Activated CD4-positive, alpha-beta T cell treated with anti-CD3 and anti-CD28 coated beads, Interleukin-2, amount 10 ng/mL, durations not matched to agents 24 days and 14 days (primary cell): ENCODE measurements around the gene HECTD2. TPM values are rescaled to one million over a fixed set of nuclear protein-coding genes. Genes with fewer than 3 reads are reported as not detected.
"Not testable (repeated sequence)": the region's sequence is repeated elsewhere in the genome, so short reads cannot be mapped to it uniquely, and the experiment has no call there.

Experiments
- DNase-seq: peaks from one replicate; pipeline ENCODE4 v3.0.0; 2022
- H3K27ac Mint-ChIP-seq: one replicate; pipeline ENCODE4 v1.8.0; 2022; ENCODE audit warnings: mild to moderate bottlenecking, mixed read lengths
- H3K27me3 Mint-ChIP-seq: one replicate; pipeline ENCODE4 v1.8.0; 2022; ENCODE audit warnings: mixed read lengths
- H3K36me3 Mint-ChIP-seq: one replicate; pipeline ENCODE4 v1.8.0; 2022; ENCODE audit warnings: low read depth, mild to moderate bottlenecking, mixed read lengths
- H3K4me1 Mint-ChIP-seq: one replicate; pipeline ENCODE4 v1.8.0; 2021; ENCODE audit warnings: mixed read lengths
- H3K4me3 Mint-ChIP-seq: one replicate; pipeline ENCODE4 v1.8.0; 2022; ENCODE audit warnings: mild to moderate bottlenecking, moderate library complexity, mixed read lengths
- H3K9me3 Mint-ChIP-seq: one replicate; pipeline ENCODE4 v1.8.0; 2021; ENCODE audit warnings: mixed read lengths
- intact Hi-C: fragments of 100-400 bp; cut with micrococcal nuclease; formaldehyde crosslinking; loops from one replicate; pipeline ENCODE4 v1.15.1; 2023
- total RNA-seq: library from RNA; stranded (reverse); gene quantifications from 2 replicates; pipeline ENCODE4 v1.2.3, GENCODE V29; 2022

The HECTD2 gene
- total RNA-seq, 1 donor from 2014 or later: 5.5 TPM

GRCh38 chr10:91389636-91390512 lies 20.3 kb upstream of the HECTD2 start:
- H3K9me3 Mint-ChIP-seq: no peaks in the 10 kb centered on the region
- DNase-seq: peak; percentile 78

DNA sequence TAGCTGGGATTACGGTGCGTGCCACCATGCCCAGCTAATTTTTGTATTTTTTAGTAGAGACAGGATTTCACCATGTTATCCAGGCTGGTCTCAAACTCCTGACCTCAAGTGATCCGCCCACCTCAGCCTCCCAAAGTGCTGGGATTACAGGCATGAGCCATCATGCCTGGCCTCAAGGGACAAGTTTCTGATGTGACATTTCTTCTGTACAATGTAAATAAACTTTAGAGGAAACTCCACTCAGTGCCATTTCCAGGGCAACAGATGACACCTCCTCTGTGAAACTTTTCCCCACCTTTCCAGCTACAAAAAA lies 19.7 kb upstream of the HECTD2 start:
- H3K9me3 Mint-ChIP-seq, H3K4me3 Mint-ChIP-seq, H3K27ac Mint-ChIP-seq, H3K4me1 Mint-ChIP-seq, H3K36me3 Mint-ChIP-seq, DNase-seq, intact Hi-C loops: not testable (repeated sequence)
- H3K27me3 Mint-ChIP-seq: peaks cover 18% of the 10 kb centered on the region

More at GRCh38 chr10:91389636-91390512, 20.3 kb upstream of the HECTD2 start:
- H3K4me1 Mint-ChIP-seq: peaks cover 6% of the 10 kb centered on the region
- no peak overlapping the region for H3K4me3 Mint-ChIP-seq
- no peaks in the 10 kb centered on the region for H3K36me3 Mint-ChIP-seq
- peaks cover 20% of the 10 kb centered on the region for H3K27me3 Mint-ChIP-seq
- intact Hi-C loops: loop anchor here (1.0 to 5.0 kb wide), 5 partner anchors 93 to 523 kb away; no protein-coding TSS in a partner anchor
- peak overlapping the region; percentile 18 for H3K27ac Mint-ChIP-seq

GRCh38 chr10:91391920-91392319 lies 18.2 kb upstream of the HECTD2 start:
- Mint-ChIP-seq H3K27me3 (peaks cover 17% of the 10 kb centered on the region), H3K36me3 (no peaks in the 10 kb centered on the region), H3K4me1 (peaks cover 6% of the 10 kb centered on the region), H3K4me3 (no peak overlapping the region), H3K9me3 (no peaks in the 10 kb centered on the region), H3K27ac (no peak overlapping the region)
- intact Hi-C loops: no loop called here
- DNase-seq: no peak

- H3K9me3 Mint-ChIP-seq: peaks cover 4% of the 10 kb centered on the region
Measured at GRCh38 chr10:91406322-91406721, 3.8 kb upstream of the HECTD2 start.

DNA sequence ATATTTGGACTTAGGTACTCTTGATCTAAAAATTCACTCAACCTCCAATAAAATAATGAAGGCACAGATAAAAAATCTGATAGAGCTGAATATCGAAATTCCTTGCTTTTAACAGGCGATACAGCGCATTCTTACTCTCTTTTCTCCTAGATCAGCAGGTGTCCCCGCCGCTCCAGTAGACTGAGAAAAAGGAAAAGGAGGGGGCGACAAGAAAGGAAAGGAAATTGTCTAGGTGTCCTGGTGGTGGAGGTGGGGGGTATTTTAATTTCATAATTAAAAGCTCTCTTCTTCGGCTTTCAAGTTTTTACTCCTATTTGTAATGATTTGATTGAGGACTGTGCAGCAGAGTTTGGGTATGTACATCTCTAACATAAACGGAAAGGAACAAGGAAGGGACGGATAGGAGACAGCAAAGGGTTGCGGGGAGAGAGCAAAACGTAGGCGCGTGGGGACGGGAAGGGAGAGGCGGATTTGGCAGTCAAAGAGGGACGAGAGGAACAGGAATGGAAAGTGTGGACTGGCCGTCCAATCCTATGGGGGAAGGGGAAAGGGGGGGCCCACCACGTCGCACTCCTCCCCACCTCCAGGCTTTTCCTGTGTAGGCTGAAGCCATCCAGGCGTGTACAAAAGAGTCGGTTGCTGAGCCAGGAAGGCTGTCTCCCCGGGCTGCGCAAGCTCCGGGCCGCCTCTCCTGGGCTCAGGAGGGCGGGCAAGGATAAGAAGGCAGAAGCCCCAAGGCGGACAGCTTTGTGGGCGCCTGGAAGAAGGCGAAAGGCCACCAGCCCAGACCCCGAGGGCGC lies 875 bp upstream of the HECTD2 start:
- Mint-ChIP-seq H3K4me3 (peak overlapping the region; percentile 93), H3K4me1 (peaks cover 17% of the 10 kb centered on the region), H3K27ac (peak overlapping the region; percentile 96), H3K9me3 (peaks cover 4% of the 10 kb centered on the region), H3K27me3 (peaks cover 30% of the 10 kb centered on the region), H3K36me3 (peaks cover 2% of the 10 kb centered on the region)
- DNase-seq: no peak
- intact Hi-C loops: loop anchor here (5.0 kb wide), 1 partner anchor 223 kb away; the partner anchor contains the start of gene PPP1R3C

More at GRCh38 chr10:91406322-91406721, 3.8 kb upstream of the HECTD2 start:
- intact Hi-C loops: loop anchor here (5.0 kb wide), 1 partner anchor 226 kb away; the partner anchor contains the start of gene PPP1R3C
- Mint-ChIP-seq H3K27me3 (peaks cover 40% of the 10 kb centered on the region), H3K36me3 (peaks cover 2% of the 10 kb centered on the region), H3K27ac (no peak overlapping the region), H3K4me3 (no peak overlapping the region), H3K4me1 (peaks cover 12% of the 10 kb centered on the region)
- DNase-seq: no peak

DNA sequence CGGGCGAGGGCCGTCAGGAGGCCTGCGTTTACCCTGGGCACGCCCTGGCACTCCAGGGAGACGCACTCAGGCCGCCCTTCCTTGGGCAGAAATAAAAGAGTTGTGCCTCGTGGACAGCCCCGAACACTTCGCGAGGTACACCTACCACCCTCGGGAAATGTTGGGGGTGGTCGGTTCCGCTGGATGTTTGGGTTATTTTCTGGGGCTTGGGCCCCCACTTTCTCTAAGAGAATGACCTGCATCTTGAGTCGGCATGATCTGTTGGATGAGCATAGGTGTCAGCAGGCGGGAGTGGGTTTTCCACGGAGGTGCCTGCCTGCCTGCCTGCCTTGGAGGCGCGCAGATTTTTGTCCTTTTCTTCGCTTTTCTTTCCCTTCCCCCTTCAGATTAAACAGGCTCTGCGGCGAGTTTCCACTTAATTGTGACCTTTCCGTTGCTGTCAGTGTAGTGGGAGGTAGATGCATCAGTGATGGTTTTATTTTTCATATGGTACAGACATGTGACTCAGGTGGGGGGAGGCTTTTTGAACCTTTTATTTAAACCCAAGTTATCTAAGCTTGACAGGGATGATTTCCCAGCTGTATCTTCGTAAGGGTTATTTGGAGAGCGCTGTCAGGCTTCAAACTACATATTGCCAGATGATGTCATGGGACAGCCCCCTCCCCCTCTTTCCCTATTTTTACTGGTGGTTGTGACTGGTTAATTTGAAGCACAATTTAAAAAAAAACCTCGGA lies 661 bp downstream of the HECTD2 start:
- H3K4me3 Mint-ChIP-seq: peak overlapping the region; percentile 87
- no peak for DNase-seq

DNA sequence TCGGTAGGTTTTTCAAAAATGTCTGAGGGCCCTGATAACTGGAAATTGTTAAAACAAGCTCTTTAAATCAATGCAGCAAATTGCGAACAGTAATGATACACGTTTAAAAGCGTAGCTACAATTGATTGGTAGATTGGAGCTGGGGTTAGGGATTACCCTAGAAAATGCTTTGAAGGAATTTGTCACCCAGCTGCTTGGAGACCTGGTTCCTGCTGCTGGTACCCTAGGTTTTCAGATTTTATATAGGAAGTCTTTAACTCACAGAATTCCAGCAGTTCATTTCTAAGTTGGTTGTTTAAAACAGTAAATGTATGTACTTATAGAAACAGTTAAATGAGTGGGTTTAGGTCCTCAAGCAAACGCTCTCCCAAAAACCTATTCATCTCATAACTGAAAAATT lies 1.5 kb downstream of the HECTD2 start:
- Mint-ChIP-seq H3K4me1 (peaks cover 23% of the 10 kb centered on the region), H3K9me3 (no peaks in the 10 kb centered on the region)
- DNase-seq: no peak

More for the DNA sequence above, 661 bp downstream of the HECTD2 start:
- intact Hi-C loops: loop anchor here (1.0 to 10.0 kb wide), 6 partner anchors 13 to 1436 kb away; partner anchors contain the start of genes BTAF1 and EXOC6
- H3K27me3 Mint-ChIP-seq: peaks cover 21% of the 10 kb centered on the region
- no peaks in the 10 kb centered on the region for H3K9me3 Mint-ChIP-seq
- peaks cover 2% of the 10 kb centered on the region for H3K36me3 Mint-ChIP-seq
- H3K27ac Mint-ChIP-seq: peak overlapping the region; percentile 87
- H3K4me1 Mint-ChIP-seq: peaks cover 19% of the 10 kb centered on the region

GRCh38 chr10:91412354-91413087 lies 2.4 kb downstream of the HECTD2 start:
- no peaks in the 10 kb centered on the region for H3K9me3 Mint-ChIP-seq
- peaks cover 13% of the 10 kb centered on the region for H3K27me3 Mint-ChIP-seq
- no peak overlapping the region for H3K4me3 Mint-ChIP-seq
- intact Hi-C loops: loop anchor here (5.0 to 10.0 kb wide), 3 partner anchors 248 to 1435 kb away; partner anchors contain the start of genes BTAF1 and EXOC6
- peaks cover 25% of the 10 kb centered on the region for H3K4me1 Mint-ChIP-seq
- DNase-seq: no peak
- no peak overlapping the region for H3K27ac Mint-ChIP-seq
- peaks cover 4% of the 10 kb centered on the region for H3K36me3 Mint-ChIP-seq

More for the DNA sequence above, 1.5 kb downstream of the HECTD2 start:
- intact Hi-C loops: loop anchor here (1.0 to 10.0 kb wide), 5 partner anchors 13 to 1436 kb away; partner anchors contain the start of genes BTAF1 and EXOC6
- H3K36me3 Mint-ChIP-seq: peaks cover 2% of the 10 kb centered on the region
- H3K27ac Mint-ChIP-seq: peak overlapping the region; percentile 52
- peaks cover 14% of the 10 kb centered on the region for H3K27me3 Mint-ChIP-seq
- H3K4me3 Mint-ChIP-seq: peak overlapping the region; percentile 87

GRCh38 chr10:91415816-91416215 lies 5.7 kb downstream of the HECTD2 start:
- Mint-ChIP-seq H3K4me3 (no peak overlapping the region), H3K4me1 (peaks cover 16% of the 10 kb centered on the region), H3K27me3 (peaks cover 2% of the 10 kb centered on the region), H3K27ac (no peak overlapping the region), H3K36me3 (peaks cover 1% of the 10 kb centered on the region), H3K9me3 (no peaks in the 10 kb centered on the region)
- DNase-seq: no peak
- intact Hi-C loops: loop anchor here (1.0 to 10.0 kb wide), 2 partner anchors 8 to 251 kb away; no protein-coding TSS in a partner anchor

DNA sequence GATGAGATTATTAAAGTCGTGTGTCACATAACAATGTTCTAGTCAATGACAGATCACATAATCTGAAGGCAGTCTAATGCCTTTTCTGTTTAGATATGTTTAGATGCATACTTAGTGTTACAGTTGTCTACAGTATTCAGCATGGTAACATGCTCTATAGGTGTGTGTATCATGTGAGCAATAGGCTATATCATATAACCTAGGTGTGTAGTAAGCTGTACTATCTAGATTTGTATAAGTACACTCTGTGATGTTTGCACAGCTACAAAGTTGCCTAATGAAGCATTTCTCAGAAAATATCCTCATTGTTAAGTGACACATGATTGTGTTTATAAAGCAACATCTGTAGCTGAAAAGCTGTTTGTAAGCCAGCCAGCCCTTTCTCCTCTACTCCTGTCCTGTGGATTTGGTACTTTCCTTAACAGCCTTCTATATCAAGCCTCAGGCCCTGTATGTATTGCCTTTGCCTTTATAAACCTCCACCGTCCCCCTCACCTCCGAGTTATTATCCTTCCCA lies 6.3 kb downstream of the HECTD2 start:
- DNase-seq: no peak
- intact Hi-C loops: loop anchor here (1.0 to 10.0 kb wide), 2 partner anchors 8 to 252 kb away; no protein-coding TSS in a partner anchor
- Mint-ChIP-seq H3K4me3 (no peak overlapping the region), H3K4me1 (peaks cover 17% of the 10 kb centered on the region), H3K9me3 (no peaks in the 10 kb centered on the region), H3K27me3 (peaks cover 2% of the 10 kb centered on the region), H3K36me3 (peaks cover 1% of the 10 kb centered on the region), H3K27ac (no peak overlapping the region)

- peaks cover 1% of the 10 kb centered on the region for H3K36me3 Mint-ChIP-seq
- no peak for DNase-seq
- H3K27me3 Mint-ChIP-seq: no peaks in the 10 kb centered on the region
- no peaks in the 10 kb centered on the region for H3K9me3 Mint-ChIP-seq
- H3K4me1 Mint-ChIP-seq: peaks cover 12% of the 10 kb centered on the region
- no peak overlapping the region for H3K27ac Mint-ChIP-seq
- intact Hi-C loops: loop anchor here (10.0 kb wide), 1 partner anchor 254 kb away; no protein-coding TSS in a partner anchor
- no peak overlapping the region for H3K4me3 Mint-ChIP-seq
Measured at GRCh38 chr10:91418416-91418815, 8.3 kb downstream of the HECTD2 start.

GRCh38 chr10:91420868-91421267 lies 10.7 kb downstream of the HECTD2 start:
- H3K36me3 Mint-ChIP-seq: peaks cover 1% of the 10 kb centered on the region
- peaks cover 14% of the 10 kb centered on the region for H3K4me1 Mint-ChIP-seq
- no peak for DNase-seq
- intact Hi-C loops: no loop called here
- H3K4me3 Mint-ChIP-seq: no peak overlapping the region
- H3K27me3 Mint-ChIP-seq: no peaks in the 10 kb centered on the region
- H3K9me3 Mint-ChIP-seq: no peaks in the 10 kb centered on the region
- no peak overlapping the region for H3K27ac Mint-ChIP-seq
